BE2C (cell line): ENCODE measurements around the gene HLX.

Experiments
- DNase-seq: peaks from one replicate; pipeline ENCODE4 v3.0.0-alpha.2; 2020
- H3K27me3 ChIP-seq: fragments of 250-450 bp; sonication (Bioruptor Pico); 2 replicates; pipeline ENCODE4 v1.5.1; 2020; ENCODE audit warnings: mild to moderate bottlenecking
- H3K36me3 ChIP-seq: fragments of 250-450 bp; sonication (Bioruptor Pico); 2 replicates; pipeline ENCODE4 v1.5.1; 2020; ENCODE audit warnings: mild to moderate bottlenecking
- H3K4me1 ChIP-seq: fragments of 250-450 bp; sonication (Bioruptor Pico); 2 replicates; pipeline ENCODE4 v1.5.1; 2020
- H3K4me3 ChIP-seq: 2 replicates; pipeline ENCODE4 v1.5.1; 2011; ENCODE audit warnings: low read depth, low read length
- H3K9me3 ChIP-seq: fragments of 250-450 bp; sonication (Bioruptor Pico); 2 replicates; pipeline ENCODE4 v1.5.1; 2020
- CTCF ChIP-seq: IDR thresholded peaks from 2 replicates; pipeline ENCODE4 v1.5.1; 2012; ENCODE audit warnings: mild to moderate bottlenecking, low read depth, low read length

The HLX gene

GRCh38 chr1:220920967-220921366 lies 41.7 kb downstream of the HLX start:
- H3K4me1 ChIP-seq: no peaks in the 10 kb centered on the region
- TF ChIP-seq CTCF: no peak

GRCh38 chr1:220921498-220921897 lies 42.3 kb downstream of the HLX start:
- no peaks in the 10 kb centered on the region for H3K9me3 ChIP-seq
- DNase-seq: no peak
- no peak for TF ChIP-seq CTCF
- no peaks in the 10 kb centered on the region; the same call in 1 of the 2 replicates for H3K36me3 ChIP-seq
- no peak overlapping the region for H3K4me3 ChIP-seq
- no peaks in the 10 kb centered on the region for H3K4me1 ChIP-seq
- no peaks in the 10 kb centered on the region for H3K27me3 ChIP-seq

More at GRCh38 chr1:220920967-220921366, 41.7 kb downstream of the HLX start:
- H3K4me3 ChIP-seq: no peak overlapping the region
- H3K36me3 ChIP-seq: no peaks in the 10 kb centered on the region; the same call in 1 of the 2 replicates
- H3K9me3 ChIP-seq: no peaks in the 10 kb centered on the region
- DNase-seq: no peak
- H3K27me3 ChIP-seq: no peaks in the 10 kb centered on the region

GRCh38 chr1:220921971-220922635 lies 42.9 kb downstream of the HLX start:
- Histone ChIP-seq H3K4me3 (no peak overlapping the region), H3K36me3 (no peaks in the 10 kb centered on the region; the same call in 1 of the 2 replicates), H3K27me3 (no peaks in the 10 kb centered on the region), H3K9me3 (no peaks in the 10 kb centered on the region), H3K4me1 (no peaks in the 10 kb centered on the region)
- TF ChIP-seq CTCF: no peak
- DNase-seq: no peak

- H3K4me1 ChIP-seq: no peaks in the 10 kb centered on the region
- no peaks in the 10 kb centered on the region for H3K27me3 ChIP-seq
- no peaks in the 10 kb centered on the region; the same call in 1 of the 2 replicates for H3K36me3 ChIP-seq
- no peak for DNase-seq
- TF ChIP-seq CTCF: no peak
- no peaks in the 10 kb centered on the region for H3K9me3 ChIP-seq
- no peak overlapping the region for H3K4me3 ChIP-seq
These were observed 43.7 kb downstream of the HLX start for GRCh38 chr1:220922951-220923350.

- no peaks in the 10 kb centered on the region; the same call in 1 of the 2 replicates for H3K36me3 ChIP-seq
- no peaks in the 10 kb centered on the region for H3K9me3 ChIP-seq
- no peak for DNase-seq
- no peak overlapping the region for H3K4me3 ChIP-seq
- H3K4me1 ChIP-seq: no peaks in the 10 kb centered on the region
- no peak for TF ChIP-seq CTCF
- no peaks in the 10 kb centered on the region for H3K27me3 ChIP-seq
These were observed 45.2 kb downstream of the HLX start for GRCh38 chr1:220924331-220924970.

GRCh38 chr1:220925707-220926106 lies 46.5 kb downstream of the HLX start:
- H3K4me1 ChIP-seq: no peaks in the 10 kb centered on the region
- no peaks in the 10 kb centered on the region for H3K27me3 ChIP-seq
- TF ChIP-seq CTCF: no peak
- H3K9me3 ChIP-seq: no peaks in the 10 kb centered on the region
- no peak for DNase-seq
- H3K4me3 ChIP-seq: no peak overlapping the region
- no peaks in the 10 kb centered on the region; the same call in 1 of the 2 replicates for H3K36me3 ChIP-seq
